IMR-90 (cell line): ENCODE results near the gene COA1. TPM values are rescaled to one million over a fixed set of nuclear protein-coding genes. Genes with fewer than 3 reads are reported as not detected.

Experiments used
- ATAC-seq: fragments of 200-7000 bp; cut with Tn5 transposase; 2 replicates; pipeline ENCODE4 v1.9.1; 2020; ENCODE audit warnings: low read depth, mild to moderate bottlenecking, moderate library complexity
- BruUV-seq: library from RNA; stranded (reverse); fragments of 400-500 nt; replicated peaks from 2 replicates; lab custom pipeline; 2021; lab: Mats Ljungman, UMichigan
- CTCF ChIA-PET: fragments of 300-600 bp; formaldehyde crosslinking; extraction: SDS; loops from one replicate; lab custom pipeline; 2021; ENCODE audit warnings: antibody characterized with exemption; lab: Yijun Ruan, JAX
- POLR2A ChIA-PET: fragments of 300-600 bp; sonication (Branson Sonifier 250); formaldehyde crosslinking; loops from one replicate; lab custom pipeline; 2022; ENCODE audit warnings: antibody characterized with exemption; ENCODE audit not compliant: unreplicated experiment; lab: Charles Lee
- DNase-seq: peaks from one replicate; pipeline ENCODE4 v3.0.0; 2013
- H2AFZ ChIP-seq: replicated peaks from 2 replicates; pipeline ENCODE3; 2013; ENCODE audit warnings: low read length, mild to moderate bottlenecking; ENCODE audit not compliant: poor library complexity
- H2AK5ac ChIP-seq: 2 replicates; pipeline ENCODE4 v1.6.1; 2013; ENCODE audit warnings: low read depth, low read length, inconsistent platforms
- H2AK9ac ChIP-seq: replicated peaks from 2 replicates; pipeline ENCODE3; 2013; ENCODE audit warnings: mild to moderate bottlenecking, low read depth, low read length, moderate library complexity; ENCODE audit not compliant: poor library complexity
- H2BK120ac ChIP-seq: 2 replicates; pipeline ENCODE4 v1.6.1; 2013; ENCODE audit warnings: low read depth, low read length, inconsistent platforms
- H2BK15ac ChIP-seq: 3 replicates; pipeline ENCODE4 v1.6.1; 2013; ENCODE audit warnings: low read depth, low read length, inconsistent platforms
- H2BK20ac ChIP-seq: 2 replicates; pipeline ENCODE4 v1.6.1; 2013; ENCODE audit warnings: low read depth, mild to moderate bottlenecking, inconsistent platforms, low read length, moderate library complexity
- H2BK5ac ChIP-seq: 2 replicates; pipeline ENCODE4 v1.6.1; 2013; ENCODE audit warnings: mild to moderate bottlenecking, low read depth, low read length, inconsistent platforms; ENCODE audit not compliant: poor library complexity, severe bottlenecking
- H3K14ac ChIP-seq: replicated peaks from 2 replicates; pipeline ENCODE4 v1.6.1; 2013; ENCODE audit warnings: low read depth, low read length, inconsistent platforms
- H3K18ac ChIP-seq: 2 replicates; pipeline ENCODE4 v1.6.1; 2013; ENCODE audit warnings: low read depth, low read length, control low read depth
- H3K23ac ChIP-seq: 2 replicates; pipeline ENCODE4 v1.6.1; 2013; ENCODE audit warnings: low read depth, low read length, inconsistent platforms
- H3K27ac ChIP-seq: 2 replicates; pipeline ENCODE4 v1.5.1; 2013; ENCODE audit warnings: mild to moderate bottlenecking, control low read depth, low read length; ENCODE audit not compliant: insufficient read depth
- H3K27me3 ChIP-seq: 2 replicates; pipeline ENCODE4 v1.6.1; 2013; ENCODE audit warnings: low read length; ENCODE audit not compliant: control insufficient read depth, insufficient read depth
- H3K36me3 ChIP-seq: 2 replicates; pipeline ENCODE4 v1.6.1; 2013; ENCODE audit warnings: low read length, mixed read lengths; ENCODE audit not compliant: control insufficient read depth, insufficient read depth
- H3K4ac ChIP-seq: 2 replicates; pipeline ENCODE4 v1.6.1; 2013; ENCODE audit warnings: low read depth, low read length, inconsistent platforms
- H3K4me1 ChIP-seq: 2 replicates; pipeline ENCODE4 v1.6.1; 2013; ENCODE audit warnings: low read length, mixed read lengths; ENCODE audit not compliant: control insufficient read depth, insufficient read depth
- H3K4me2 ChIP-seq: 2 replicates; pipeline ENCODE4 v1.6.1; 2013; ENCODE audit warnings: low read depth, mild to moderate bottlenecking, control low read depth, low read length, moderate library complexity
- H3K4me3 ChIP-seq: 2 replicates; pipeline ENCODE4 v1.5.1; 2013; ENCODE audit warnings: low read depth, mild to moderate bottlenecking, control low read depth, low read length, moderate library complexity; ENCODE audit not compliant: insufficient read depth
- H3K56ac ChIP-seq: 2 replicates; pipeline ENCODE4 v1.6.1; 2013; ENCODE audit warnings: low read length, inconsistent platforms; ENCODE audit not compliant: insufficient read depth; ENCODE audit errors: extremely low read depth
- H3K79me1 ChIP-seq, 2 experiments: 2 replicates each; pipeline ENCODE4 v1.6.1; 2013; ENCODE audit warnings: low read length in 2 of 2, inconsistent platforms in 1 of 2, low read depth in 1 of 2
- H3K9ac ChIP-seq: 2 replicates; pipeline ENCODE4 v1.6.1; 2013; ENCODE audit warnings: low read depth, low read length, control low read depth
- H3K9me1 ChIP-seq: 2 replicates; pipeline ENCODE4 v1.6.1; 2013; ENCODE audit warnings: low read length, inconsistent platforms; ENCODE audit not compliant: insufficient read depth
- H3K9me3 ChIP-seq: 2 replicates; pipeline ENCODE4 v1.6.1; 2013; ENCODE audit warnings: low read length; ENCODE audit not compliant: control insufficient read depth, insufficient read depth
- H4K20me1 ChIP-seq: 2 replicates; pipeline ENCODE4 v1.6.1; 2013; ENCODE audit warnings: low read length, inconsistent platforms; ENCODE audit not compliant: insufficient read depth
- H4K5ac ChIP-seq: 2 replicates; pipeline ENCODE4 v1.6.1; 2013; ENCODE audit warnings: mild to moderate bottlenecking, low read depth, low read length, control low read depth
- H4K8ac ChIP-seq, 2 experiments: 2 replicates each; pipeline ENCODE4 v1.6.1; 2013; ENCODE audit warnings: low read depth in 2 of 2, low read length in 2 of 2, control low read depth in 1 of 2, inconsistent platforms in 1 of 2
- H4K91ac ChIP-seq: 2 replicates; pipeline ENCODE4 v1.6.1; 2013; ENCODE audit warnings: low read depth, low read length, inconsistent platforms; ENCODE audit not compliant: insufficient read depth
- BHLHE40 ChIP-seq: fragments of 150-350 bp; IDR thresholded peaks from 2 replicates; pipeline ENCODE4 v1.6.1; 2016; ENCODE audit warnings: mild to moderate bottlenecking, low read depth, low read length
- CTCF ChIP-seq: conservative IDR thresholded peaks from 2 replicates; pipeline ENCODE4 v1.5.1; 2012; ENCODE audit warnings: mild to moderate bottlenecking, low read depth, low read length, improper control_type of control experiment
- ELK1 ChIP-seq: fragments of 150-350 bp; IDR thresholded peaks from 2 replicates; pipeline ENCODE4 v1.6.1; 2016; ENCODE audit warnings: low read depth, mild to moderate bottlenecking, low read length, moderate library complexity, borderline replicate concordance
- FOS ChIP-seq: fragments of 150-350 bp; IDR thresholded peaks from 2 replicates; pipeline ENCODE4 v1.6.1; 2016; ENCODE audit warnings: low read depth, low read length
- MAFK ChIP-seq: IDR thresholded peaks from 2 replicates; pipeline ENCODE4 v1.6.1; 2012; ENCODE audit warnings: low read depth, low read length, improper control_type of control experiment
- MXI1 ChIP-seq: IDR thresholded peaks from 2 replicates; pipeline ENCODE4 v1.6.1; 2012; ENCODE audit warnings: low read depth, mild to moderate bottlenecking, low read length, moderate library complexity, borderline replicate concordance
- NFE2L2 ChIP-seq: fragments of 150-350 bp; IDR thresholded peaks from 2 replicates; pipeline ENCODE4 v1.6.1; 2016; ENCODE audit warnings: low read depth, mild to moderate bottlenecking, low read length
- POLR2A ChIP-seq: IDR thresholded peaks from 2 replicates; pipeline ENCODE4 v1.6.1; 2012; ENCODE audit warnings: mild to moderate bottlenecking, low read depth, low read length
- RAD21 ChIP-seq: IDR thresholded peaks from 2 replicates; pipeline ENCODE4 v1.6.1; 2012; ENCODE audit warnings: low read length, improper control_type of control experiment
- RCOR1 ChIP-seq: IDR thresholded peaks from 2 replicates; pipeline ENCODE4 v1.6.1; 2012; ENCODE audit warnings: mild to moderate bottlenecking, low read length, improper control_type of control experiment; ENCODE audit not compliant: insufficient replicate concordance
- RFX5 ChIP-seq: IDR thresholded peaks from 2 replicates; pipeline ENCODE4 v1.8.0; 2012; ENCODE audit warnings: low read depth, mild to moderate bottlenecking, low read length, moderate library complexity
- SMC3 ChIP-seq: fragments of 150-350 bp; IDR thresholded peaks from 2 replicates; pipeline ENCODE4 v1.6.1; 2016; ENCODE audit warnings: low read depth, mild to moderate bottlenecking, antibody characterized with exemption, low read length, moderate library complexity
- USF2 ChIP-seq: fragments of 150-350 bp; IDR thresholded peaks from 2 replicates; pipeline ENCODE4 v1.6.1; 2017; ENCODE audit warnings: mild to moderate bottlenecking, antibody characterized with exemption, low read length, low read depth
- dilution Hi-C: fragments of 300-500 bp; cut with HindIII; formaldehyde crosslinking; loops from one replicate; pipeline ENCODE4 v1.14.3; 2018; ENCODE audit warnings: low sequenced_read_pairs; ENCODE audit not compliant: unreplicated experiment
- in situ Hi-C: fragments of 300-500 bp; cut with MboI; formaldehyde crosslinking; loops from 3 replicates; pipeline ENCODE4 v1.14.3; 2019; ENCODE audit warnings: low sequenced_read_pairs, inconsistent platforms, mixed read lengths
- intact Hi-C: fragments of 100-400 bp; cut with micrococcal nuclease; formaldehyde crosslinking; loops from 2 replicates; pipeline ENCODE4 v1.10.0; 2022
- polyA plus RNA-seq, 3 experiments: library from polyadenylated mRNA; depleted of rRNA; stranded (reverse); fragments of >200 nt; gene quantifications; 2 replicates each; pipeline ENCODE4 v1.2.3, GENCODE V29; 2012; ENCODE audit warnings: low replicate concordance in 1 of 3
- total RNA-seq: library from RNA; depleted of rRNA; stranded (reverse); fragments of >200 nt; gene quantifications from 2 replicates; pipeline ENCODE4 v1.2.3, GENCODE V29; 2012

COA1 gene
- total and polyA plus RNA-seq, 2 of the 4 experiments (the other 2 are of a cell fraction): 34.2 to 59.5 TPM

- ATAC-seq (no peak), DNase-seq (no peak)
- intact Hi-C loops (no loop called here), in situ Hi-C loops (no loop called here), dilution Hi-C loops (no loop called here)
- Histone ChIP-seq H3K14ac (no peak overlapping the region), H3K9ac (no peak overlapping the region), H2BK5ac (no peak overlapping the region), H2BK120ac (no peak overlapping the region), H3K9me3 (no peaks in the 10 kb centered on the region), H3K23ac (no peak overlapping the region), H4K5ac (no peak overlapping the region), H2AK5ac (no peak overlapping the region), H3K4me1 (no peaks in the 10 kb centered on the region), H2BK20ac (no peak overlapping the region), H2BK15ac (no peak overlapping the region), H3K27me3 (peaks cover 15% of the 10 kb centered on the region), H4K8ac (no peak overlapping the region), H3K18ac (no peak overlapping the region), H3K9me1 (no peaks in the 10 kb centered on the region), H2AFZ (no peak overlapping the region), H4K20me1 (no peaks in the 10 kb centered on the region), H3K79me1 (no peaks in the 10 kb centered on the region), H2AK9ac (no peak overlapping the region), H3K27ac (no peak overlapping the region), H3K36me3 (no peaks in the 10 kb centered on the region), H3K4me2 (no peak overlapping the region), H4K91ac (no peak overlapping the region), H3K56ac (no peak overlapping the region), H3K4me3 (no peak overlapping the region), H3K4ac (no peak overlapping the region)
- POLR2A ChIA-PET: no interaction called here
- TF ChIP-seq RFX5 (no peak), NFE2L2 (no peak), BHLHE40 (no peak), POLR2A (no peak), USF2 (no peak), SMC3 (no peak), MAFK (no peak), RCOR1 (no peak), MXI1 (no peak), RAD21 (no peak), ELK1 (no peak), CTCF (no peak), FOS (no peak)
- no TSS peak for BruUV-seq
- CTCF ChIA-PET: no interaction called here
These were observed 13.4 kb upstream of the COA1 start for GRCh38 chr7:43742692-43743091.
